SK-N-SH treated with all-trans-retinoic acid at 6 μM for 48 hours (cell line): Measurements from ENCODE around the gene SLC25A52.

Source experiments
- ATAC-seq: fragments of 200-7000 bp; cut with Tn5 transposase; 3 replicates; pipeline ENCODE4 v1.9.1; 2020; ENCODE audit warnings: mild to moderate bottlenecking, moderate library complexity
- ARNTL ChIP-seq: fragments of 450-650 bp; formaldehyde crosslinking; IDR thresholded peaks from 2 replicates; pipeline ENCODE4 v1.5.0; 2020; ENCODE audit warnings: low read depth, mild to moderate bottlenecking, moderate library complexity, borderline replicate concordance
- CSDC2 ChIP-seq: fragments of 250-450 bp; sonication (Bioruptor Pico); IDR thresholded peaks from 2 replicates; pipeline ENCODE4 v1.5.0; 2020; ENCODE audit warnings: mild to moderate bottlenecking, moderate library complexity
- CSRNP3 ChIP-seq: fragments of 250-450 bp; sonication (Bioruptor Pico); IDR thresholded peaks from 2 replicates; pipeline ENCODE4 v1.5.1; 2021; ENCODE audit warnings: mild to moderate bottlenecking, moderate library complexity
- ESRRG ChIP-seq: fragments of 250-450 bp; sonication (Bioruptor Pico); IDR thresholded peaks from 2 replicates; pipeline ENCODE4 v1.6.1; 2021; ENCODE audit warnings: mild to moderate bottlenecking
- GLIS3 ChIP-seq: fragments of 250-450 bp; sonication (Bioruptor Pico); IDR thresholded peaks from 2 replicates; pipeline ENCODE4 v1.5.0; 2020; ENCODE audit warnings: mild to moderate bottlenecking, moderate library complexity
- ISL1 ChIP-seq: fragments of 250-450 bp; sonication (Bioruptor Pico); IDR thresholded peaks from 2 replicates; pipeline ENCODE4 v2.1.2; 2022; ENCODE audit warnings: mild to moderate bottlenecking, moderate library complexity
- OSR1 ChIP-seq: fragments of 250-450 bp; sonication (Bioruptor Pico); IDR thresholded peaks from 2 replicates; pipeline ENCODE4 v1.8.0; 2022; ENCODE audit warnings: moderate library complexity, mild to moderate bottlenecking, inconsistent platforms
- PPARA ChIP-seq: fragments of 250-450 bp; sonication (Bioruptor Pico); IDR thresholded peaks from 2 replicates; pipeline ENCODE4 v1.5.0; 2020; ENCODE audit warnings: mild to moderate bottlenecking, borderline replicate concordance
- RARB ChIP-seq: fragments of 250-450 bp; sonication (Bioruptor Pico); IDR thresholded peaks from 2 replicates; pipeline ENCODE4 v1.8.0; 2021; ENCODE audit warnings: mild to moderate bottlenecking, moderate library complexity
- SNAI2 ChIP-seq: fragments of 250-450 bp; sonication (Bioruptor Pico); IDR thresholded peaks from 2 replicates; pipeline ENCODE4 v1.5.0; 2020; ENCODE audit warnings: mild to moderate bottlenecking, moderate library complexity
- TCF4 ChIP-seq: fragments of 250-450 bp; sonication (Bioruptor Pico); IDR thresholded peaks from 2 replicates; pipeline ENCODE4 v1.8.0; 2021; ENCODE audit warnings: mild to moderate bottlenecking, moderate library complexity, borderline replicate concordance
- ZC3H10 ChIP-seq: fragments of 250-450 bp; sonication (Bioruptor Pico); IDR thresholded peaks from 2 replicates; pipeline ENCODE4 v1.5.1; 2021; ENCODE audit warnings: mild to moderate bottlenecking, moderate library complexity
- ZFP3 ChIP-seq: fragments of 250-450 bp; sonication (Bioruptor Pico); IDR thresholded peaks from 2 replicates; pipeline ENCODE4 v1.5.0; 2020; ENCODE audit warnings: mild to moderate bottlenecking, moderate library complexity
- ZFP30 ChIP-seq: fragments of 450-650 bp; formaldehyde crosslinking; IDR thresholded peaks from 2 replicates; pipeline ENCODE4 v1.5.0; 2022; ENCODE audit warnings: mild to moderate bottlenecking, moderate library complexity
- ZNF565 ChIP-seq: fragments of 450-650 bp; formaldehyde crosslinking; conservative IDR thresholded peaks from 2 replicates; pipeline ENCODE4 v1.5.0; 2020; ENCODE audit warnings: low read depth, mild to moderate bottlenecking, moderate library complexity
- ZNF70 ChIP-seq: fragments of 450-650 bp; formaldehyde crosslinking; IDR thresholded peaks from 2 replicates; pipeline ENCODE4 v1.5.0; 2020; ENCODE audit warnings: mild to moderate bottlenecking, moderate library complexity
- ZNF8 ChIP-seq: fragments of 450-650 bp; formaldehyde crosslinking; IDR thresholded peaks from 2 replicates; pipeline ENCODE4 v1.5.0; 2020; ENCODE audit warnings: mild to moderate bottlenecking, moderate library complexity
- TF ChIP-seq, protein P1 (sequence below): fragments of 250-450 bp; sonication (Bioruptor Pico); IDR thresholded peaks from 2 replicates; pipeline ENCODE4 v1.5.1; 2020; ENCODE audit warnings: low read depth, mild to moderate bottlenecking, moderate library complexity
- TF ChIP-seq, protein P2 (sequence below): fragments of 250-450 bp; sonication (Bioruptor Pico); IDR thresholded peaks from 2 replicates; pipeline ENCODE4 v1.5.0; 2020; ENCODE audit warnings: mild to moderate bottlenecking, moderate library complexity
- TF ChIP-seq, protein P3 (sequence below): fragments of 250-450 bp; sonication (Bioruptor Pico); IDR thresholded peaks from 2 replicates; pipeline ENCODE4 v1.8.0; 2020; ENCODE audit warnings: mild to moderate bottlenecking, moderate library complexity, borderline replicate concordance

Gene SLC25A52

DNA sequence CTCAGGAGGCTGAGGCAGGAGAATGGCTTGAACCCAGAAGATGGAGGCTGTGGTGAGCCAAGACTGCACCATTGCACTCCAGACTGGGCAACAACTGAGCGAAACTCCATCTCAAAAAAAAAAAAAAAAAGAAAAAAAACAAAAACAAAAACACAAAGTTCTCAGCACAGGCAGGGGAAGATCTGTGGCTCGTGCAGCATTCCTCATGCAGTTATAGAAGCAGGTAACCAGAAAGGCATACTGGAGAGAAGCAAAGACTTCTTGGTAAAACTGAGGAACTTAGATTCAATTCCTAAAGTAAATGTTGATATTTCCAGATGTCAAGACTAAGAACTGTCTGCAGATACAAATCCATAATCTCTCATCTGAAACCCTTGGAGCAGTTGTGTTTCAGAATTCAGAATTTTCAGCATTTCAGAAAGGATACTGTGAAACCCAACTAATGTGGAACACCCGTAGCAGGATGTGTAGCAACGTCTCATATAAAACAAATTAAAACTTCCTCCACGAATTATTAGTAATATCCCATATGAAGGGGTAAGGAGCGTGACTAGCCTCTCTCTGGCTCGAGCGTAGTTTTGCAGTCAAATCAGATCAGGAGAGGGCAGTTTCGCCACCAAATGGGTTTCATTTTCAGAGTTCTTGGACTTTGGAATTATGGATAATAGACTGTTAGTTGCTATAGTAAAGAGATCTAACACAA, 13.2 kb upstream of the SLC25A52 start:
- TF ChIP-seq ZNF8 (CRISPR knock-in tag): no peak
- TF ChIP-seq, protein P1, sequence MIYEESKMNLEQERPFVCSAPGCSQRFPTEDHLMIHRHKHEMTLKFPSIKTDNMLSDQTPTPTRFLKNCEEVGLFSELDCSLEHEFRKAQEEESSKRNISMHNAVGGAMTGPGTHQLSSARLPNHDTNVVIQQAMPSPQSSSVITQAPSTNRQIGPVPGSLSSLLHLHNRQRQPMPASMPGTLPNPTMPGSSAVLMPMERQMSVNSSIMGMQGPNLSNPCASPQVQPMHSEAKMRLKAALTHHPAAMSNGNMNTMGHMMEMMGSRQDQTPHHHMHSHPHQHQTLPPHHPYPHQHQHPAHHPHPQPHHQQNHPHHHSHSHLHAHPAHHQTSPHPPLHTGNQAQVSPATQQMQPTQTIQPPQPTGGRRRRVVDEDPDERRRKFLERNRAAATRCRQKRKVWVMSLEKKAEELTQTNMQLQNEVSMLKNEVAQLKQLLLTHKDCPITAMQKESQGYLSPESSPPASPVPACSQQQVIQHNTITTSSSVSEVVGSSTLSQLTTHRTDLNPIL (CRISPR knock-in tag): no peak
- TF ChIP-seq, protein P2, sequence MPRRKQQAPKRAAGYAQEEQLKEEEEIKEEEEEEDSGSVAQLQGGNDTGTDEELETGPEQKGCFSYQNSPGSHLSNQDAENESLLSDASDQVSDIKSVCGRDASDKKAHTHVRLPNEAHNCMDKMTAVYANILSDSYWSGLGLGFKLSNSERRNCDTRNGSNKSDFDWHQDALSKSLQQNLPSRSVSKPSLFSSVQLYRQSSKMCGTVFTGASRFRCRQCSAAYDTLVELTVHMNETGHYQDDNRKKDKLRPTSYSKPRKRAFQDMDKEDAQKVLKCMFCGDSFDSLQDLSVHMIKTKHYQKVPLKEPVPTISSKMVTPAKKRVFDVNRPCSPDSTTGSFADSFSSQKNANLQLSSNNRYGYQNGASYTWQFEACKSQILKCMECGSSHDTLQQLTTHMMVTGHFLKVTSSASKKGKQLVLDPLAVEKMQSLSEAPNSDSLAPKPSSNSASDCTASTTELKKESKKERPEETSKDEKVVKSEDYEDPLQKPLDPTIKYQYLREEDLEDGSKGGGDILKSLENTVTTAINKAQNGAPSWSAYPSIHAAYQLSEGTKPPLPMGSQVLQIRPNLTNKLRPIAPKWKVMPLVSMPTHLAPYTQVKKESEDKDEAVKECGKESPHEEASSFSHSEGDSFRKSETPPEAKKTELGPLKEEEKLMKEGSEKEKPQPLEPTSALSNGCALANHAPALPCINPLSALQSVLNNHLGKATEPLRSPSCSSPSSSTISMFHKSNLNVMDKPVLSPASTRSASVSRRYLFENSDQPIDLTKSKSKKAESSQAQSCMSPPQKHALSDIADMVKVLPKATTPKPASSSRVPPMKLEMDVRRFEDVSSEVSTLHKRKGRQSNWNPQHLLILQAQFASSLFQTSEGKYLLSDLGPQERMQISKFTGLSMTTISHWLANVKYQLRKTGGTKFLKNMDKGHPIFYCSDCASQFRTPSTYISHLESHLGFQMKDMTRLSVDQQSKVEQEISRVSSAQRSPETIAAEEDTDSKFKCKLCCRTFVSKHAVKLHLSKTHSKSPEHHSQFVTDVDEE (CRISPR knock-in tag): no peak
- no peak for TF ChIP-seq OSR1 (CRISPR knock-in tag)
- TF ChIP-seq TCF4 (CRISPR knock-in tag): no peak
- TF ChIP-seq ESRRG (CRISPR knock-in tag): no peak
- TF ChIP-seq SNAI2: no peak
- TF ChIP-seq, all 23 proteins: peak for 0
- ATAC-seq: no peak

GRCh38 chr18:31772699-31773098, 12.0 kb upstream of the SLC25A52 start:
- TF ChIP-seq, protein P3, sequence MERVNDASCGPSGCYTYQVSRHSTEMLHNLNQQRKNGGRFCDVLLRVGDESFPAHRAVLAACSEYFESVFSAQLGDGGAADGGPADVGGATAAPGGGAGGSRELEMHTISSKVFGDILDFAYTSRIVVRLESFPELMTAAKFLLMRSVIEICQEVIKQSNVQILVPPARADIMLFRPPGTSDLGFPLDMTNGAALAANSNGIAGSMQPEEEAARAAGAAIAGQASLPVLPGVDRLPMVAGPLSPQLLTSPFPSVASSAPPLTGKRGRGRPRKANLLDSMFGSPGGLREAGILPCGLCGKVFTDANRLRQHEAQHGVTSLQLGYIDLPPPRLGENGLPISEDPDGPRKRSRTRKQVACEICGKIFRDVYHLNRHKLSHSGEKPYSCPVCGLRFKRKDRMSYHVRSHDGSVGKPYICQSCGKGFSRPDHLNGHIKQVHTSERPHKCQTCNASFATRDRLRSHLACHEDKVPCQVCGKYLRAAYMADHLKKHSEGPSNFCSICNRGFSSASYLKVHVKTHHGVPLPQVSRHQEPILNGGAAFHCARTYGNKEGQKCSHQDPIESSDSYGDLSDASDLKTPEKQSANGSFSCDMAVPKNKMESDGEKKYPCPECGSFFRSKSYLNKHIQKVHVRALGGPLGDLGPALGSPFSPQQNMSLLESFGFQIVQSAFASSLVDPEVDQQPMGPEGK: no peak
- TF ChIP-seq SNAI2 (no peak), CSDC2 (CRISPR knock-in tag) (no peak), RARB (CRISPR knock-in tag) (no peak), PPARA (CRISPR knock-in tag) (no peak), ZNF8 (CRISPR knock-in tag) (no peak), GLIS3 (no peak), ISL1 (CRISPR knock-in tag) (no peak), ZFP3 (CRISPR knock-in tag) (no peak), ARNTL (no peak), ESRRG (CRISPR knock-in tag) (no peak), CSRNP3 (CRISPR knock-in tag) (no peak), ZC3H10 (CRISPR knock-in tag) (no peak), TCF4 (CRISPR knock-in tag) (no peak), ZNF565 (CRISPR knock-in tag) (no peak), ZNF70 (CRISPR knock-in tag) (no peak), ZFP30 (CRISPR knock-in tag) (no peak), OSR1 (CRISPR knock-in tag) (no peak)
- TF ChIP-seq, protein P1 (CRISPR knock-in tag): no peak
- TF ChIP-seq, protein P2 (CRISPR knock-in tag): no peak
- TF ChIP-seq, all 23 proteins: peak for 0
- no peak for ATAC-seq
